ENCODE data around the gene ABHD16B. TPM values are rescaled to one million over a fixed set of nuclear protein-coding genes. Genes with fewer than 3 reads are reported as not detected.

ABHD16B gene
- total RNA-seq, 1 experiment from 2014 or later: 0.24 TPM

- DNase-seq: no peak
- no peaks in the 10 kb centered on the region for H3K9me3 Mint-ChIP-seq (ENCODE audit: low read depth, unreplicated experiment)
- H3K27ac Mint-ChIP-seq (ENCODE audit: unreplicated experiment): no peak overlapping the region
- peaks cover 14% of the 10 kb centered on the region for H3K36me3 Mint-ChIP-seq (ENCODE audit: insufficient read depth, unreplicated experiment)
- CTCF ChIA-PET: interaction anchor here (0.6 to 0.7 kb wide), 2 partner anchors 8 to 86 kb away, joined by 3 read pairs; no protein-coding TSS in a partner anchor
- H3K4me1 Mint-ChIP-seq (ENCODE audit: low read depth, unreplicated experiment): no peaks in the 10 kb centered on the region
- no TSS peak for BruUV-seq (replicated peaks)
- peaks cover 44% of the 10 kb centered on the region for H3K27me3 Mint-ChIP-seq (ENCODE audit: unreplicated experiment)
- intact Hi-C loops (cut with micrococcal nuclease; ENCODE audit: unreplicated experiment): no loop called here
- no peak overlapping the region for H3K4me3 Mint-ChIP-seq (ENCODE audit: low read depth, unreplicated experiment)
- TF ChIP-seq, protein P1, sequence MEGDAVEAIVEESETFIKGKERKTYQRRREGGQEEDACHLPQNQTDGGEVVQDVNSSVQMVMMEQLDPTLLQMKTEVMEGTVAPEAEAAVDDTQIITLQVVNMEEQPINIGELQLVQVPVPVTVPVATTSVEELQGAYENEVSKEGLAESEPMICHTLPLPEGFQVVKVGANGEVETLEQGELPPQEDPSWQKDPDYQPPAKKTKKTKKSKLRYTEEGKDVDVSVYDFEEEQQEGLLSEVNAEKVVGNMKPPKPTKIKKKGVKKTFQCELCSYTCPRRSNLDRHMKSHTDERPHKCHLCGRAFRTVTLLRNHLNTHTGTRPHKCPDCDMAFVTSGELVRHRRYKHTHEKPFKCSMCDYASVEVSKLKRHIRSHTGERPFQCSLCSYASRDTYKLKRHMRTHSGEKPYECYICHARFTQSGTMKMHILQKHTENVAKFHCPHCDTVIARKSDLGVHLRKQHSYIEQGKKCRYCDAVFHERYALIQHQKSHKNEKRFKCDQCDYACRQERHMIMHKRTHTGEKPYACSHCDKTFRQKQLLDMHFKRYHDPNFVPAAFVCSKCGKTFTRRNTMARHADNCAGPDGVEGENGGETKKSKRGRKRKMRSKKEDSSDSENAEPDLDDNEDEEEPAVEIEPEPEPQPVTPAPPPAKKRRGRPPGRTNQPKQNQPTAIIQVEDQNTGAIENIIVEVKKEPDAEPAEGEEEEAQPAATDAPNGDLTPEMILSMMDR (IDR thresholded peaks at IDR 0.05; ENCODE audit: unreplicated experiment): no peak
These were observed 15.0 kb upstream of the ABHD16B start for GRCh38 chr20:63846128-63846771.

- no peak for DNase-seq
- no peak overlapping the region for H3K27ac Mint-ChIP-seq (ENCODE audit: unreplicated experiment)
- BruUV-seq (replicated peaks): no TSS peak
- intact Hi-C loops (cut with micrococcal nuclease; ENCODE audit: unreplicated experiment): no loop called here
- H3K36me3 Mint-ChIP-seq (ENCODE audit: insufficient read depth, unreplicated experiment): peaks cover 13% of the 10 kb centered on the region
- peaks cover 43% of the 10 kb centered on the region for H3K27me3 Mint-ChIP-seq (ENCODE audit: unreplicated experiment)
- CTCF ChIA-PET: interaction anchor here (0.6 kb wide), 1 partner anchor 87 kb away, joined by 3 read pairs; no protein-coding TSS in a partner anchor
- no peaks in the 10 kb centered on the region for H3K9me3 Mint-ChIP-seq (ENCODE audit: low read depth, unreplicated experiment)
- no peaks in the 10 kb centered on the region for H3K4me1 Mint-ChIP-seq (ENCODE audit: low read depth, unreplicated experiment)
- no peak overlapping the region for H3K4me3 Mint-ChIP-seq (ENCODE audit: low read depth, unreplicated experiment)
- TF ChIP-seq, protein P1 (IDR thresholded peaks at IDR 0.05; ENCODE audit: unreplicated experiment): no peak
These were observed 14.4 kb upstream of the ABHD16B start for GRCh38 chr20:63846888-63847236.

DNA sequence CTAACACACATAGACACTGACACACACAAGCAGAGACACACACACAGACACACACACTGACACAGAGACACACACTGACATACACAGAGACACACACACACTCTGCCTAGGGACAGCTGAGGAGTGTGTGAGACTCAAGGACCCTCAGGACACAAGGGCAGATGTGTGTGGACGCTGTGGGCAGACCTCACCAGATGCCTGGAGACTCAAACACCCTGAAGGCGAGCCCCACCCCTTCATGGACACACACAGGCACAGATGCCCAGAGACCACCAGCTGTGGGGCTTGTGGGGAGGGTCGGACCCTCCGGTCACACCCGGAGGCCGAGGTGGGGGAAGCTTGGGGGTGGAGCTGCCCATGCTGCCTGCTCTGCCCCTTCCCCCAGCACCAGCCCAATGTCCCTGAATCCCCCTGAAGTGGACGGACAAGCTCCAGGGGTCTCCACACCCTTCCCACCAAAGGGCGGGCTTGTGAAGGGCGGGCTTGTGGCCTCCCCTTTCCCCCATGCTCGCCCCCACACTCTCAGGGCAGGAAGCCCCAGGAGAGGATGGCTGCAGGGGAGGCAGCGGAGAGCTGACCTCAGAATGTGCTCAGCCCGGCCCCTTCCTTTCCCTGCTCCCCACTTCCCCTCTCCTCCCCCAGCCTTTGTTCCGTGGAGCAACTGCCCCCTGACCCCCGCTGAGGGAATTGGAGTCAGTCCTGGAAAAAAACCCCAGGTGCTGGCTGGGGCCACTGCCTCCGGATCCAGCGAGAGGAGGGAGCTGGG lies 13.9 kb upstream of the ABHD16B start:
- H3K36me3 Mint-ChIP-seq (ENCODE audit: insufficient read depth, unreplicated experiment): peaks cover 14% of the 10 kb centered on the region
- intact Hi-C loops (cut with micrococcal nuclease; ENCODE audit: unreplicated experiment): no loop called here
- CTCF ChIA-PET: no interaction called here
- H3K27ac Mint-ChIP-seq (ENCODE audit: unreplicated experiment): no peak overlapping the region
- TF ChIP-seq, protein P1 (IDR thresholded peaks at IDR 0.05; ENCODE audit: unreplicated experiment): no peak
- peaks cover 38% of the 10 kb centered on the region for H3K27me3 Mint-ChIP-seq (ENCODE audit: unreplicated experiment)
- no TSS peak for BruUV-seq (replicated peaks)
- DNase-seq: no peak
- H3K4me1 Mint-ChIP-seq (ENCODE audit: low read depth, unreplicated experiment): no peaks in the 10 kb centered on the region
- H3K9me3 Mint-ChIP-seq (ENCODE audit: low read depth, unreplicated experiment): no peaks in the 10 kb centered on the region
- no peak overlapping the region for H3K4me3 Mint-ChIP-seq (ENCODE audit: low read depth, unreplicated experiment)

- no TSS peak for BruUV-seq (replicated peaks)
- Mint-ChIP-seq H3K4me1 (ENCODE audit: low read depth, unreplicated experiment) (peaks cover under 1% of the 10 kb centered on the region), H3K4me3 (ENCODE audit: low read depth, unreplicated experiment) (no peak overlapping the region), H3K36me3 (ENCODE audit: insufficient read depth, unreplicated experiment) (peaks cover 15% of the 10 kb centered on the region), H3K9me3 (ENCODE audit: low read depth, unreplicated experiment) (no peaks in the 10 kb centered on the region), H3K27ac (ENCODE audit: unreplicated experiment) (no peak overlapping the region), H3K27me3 (ENCODE audit: unreplicated experiment) (peaks cover 30% of the 10 kb centered on the region)
- intact Hi-C loops (cut with micrococcal nuclease; ENCODE audit: unreplicated experiment): no loop called here
- TF ChIP-seq, protein P1 (IDR thresholded peaks at IDR 0.05; ENCODE audit: unreplicated experiment): no peak
- DNase-seq: no peak
- CTCF ChIA-PET: interaction anchor here (0.6 to 0.8 kb wide), 2 partner anchors 54 to 491 kb away, joined by 4 to 7 read pairs; no protein-coding TSS in a partner anchor
These were observed 13.0 kb upstream of the ABHD16B start for GRCh38 chr20:63848003-63848911.

Data from Calu3 (cell line).